SK-N-SH (cell line): ENCODE measurements around the gene MAPK8IP3.

Experiments used
- CTCF ChIP-seq: fragments of 200-600 bp; sonication (generic); IDR thresholded peaks from 2 replicates; pipeline ENCODE4 v1.6.1; 2017; ENCODE audit warnings: antibody characterized with exemption, mild to moderate bottlenecking, moderate library complexity
- EZH2phosphoT487 ChIP-seq: fragments of 200-600 bp; sonication (generic); IDR thresholded peaks from 2 replicates; pipeline ENCODE4 v1.6.1; 2017; ENCODE audit warnings: low read depth, mixed run types, mild to moderate bottlenecking, antibody characterized with exemption, moderate library complexity, borderline replicate concordance
- FOSL2 ChIP-seq: IDR thresholded peaks from 2 replicates; pipeline ENCODE4 v1.4.0; 2012; ENCODE audit warnings: low read depth, mild to moderate bottlenecking, moderate library complexity, borderline replicate concordance
- JUND ChIP-seq: IDR thresholded peaks from 2 replicates; pipeline ENCODE4 v1.4.0; 2012
- NRF1 ChIP-seq: IDR thresholded peaks from 2 replicates; pipeline ENCODE4 v1.6.1; 2012; ENCODE audit warnings: low read depth, mild to moderate bottlenecking, low read length
- RAD21 ChIP-seq: IDR thresholded peaks from 2 replicates; pipeline ENCODE4 v1.6.1; 2012; ENCODE audit warnings: mild to moderate bottlenecking, low read length
- TEAD4 ChIP-seq: IDR thresholded peaks from 2 replicates; pipeline ENCODE4 v1.4.0; 2012; ENCODE audit warnings: mild to moderate bottlenecking, borderline replicate concordance; ENCODE audit not compliant: insufficient read depth
- USF2 ChIP-seq: fragments of 150-350 bp; IDR thresholded peaks from 2 replicates; pipeline ENCODE4 v1.6.1; 2017; ENCODE audit warnings: antibody characterized with exemption, low read length, low read depth, borderline replicate concordance

DNA sequence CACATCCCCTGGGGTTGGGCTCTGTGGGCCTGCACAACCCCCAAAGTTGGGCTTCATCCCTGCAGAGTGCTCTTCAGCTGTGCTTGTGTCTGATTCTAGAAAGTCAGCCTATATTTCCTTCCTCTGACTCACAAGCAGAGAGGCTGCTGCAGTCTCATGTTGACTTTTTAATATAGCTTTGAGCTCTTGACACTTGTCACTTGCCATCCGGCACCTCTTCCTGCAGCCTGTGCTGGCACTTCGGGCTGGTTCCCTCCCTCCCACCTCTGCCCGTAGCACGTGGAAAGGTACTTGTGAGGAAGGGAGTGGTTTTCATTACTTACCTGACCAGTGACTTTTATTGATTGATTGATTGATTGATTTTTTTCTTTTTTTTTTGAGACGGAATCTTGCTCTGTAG is 47.0 kb upstream of the MAPK8IP3 start:
- TF ChIP-seq USF2 (no peak), CTCF (no peak), FOSL2 (no peak), JUND (no peak), EZH2phosphoT487 (no peak), NRF1 (no peak), TEAD4 (no peak), RAD21 (no peak)
